Measurements from ENCODE around the gene KRT34.

KRT34 gene

DNA sequence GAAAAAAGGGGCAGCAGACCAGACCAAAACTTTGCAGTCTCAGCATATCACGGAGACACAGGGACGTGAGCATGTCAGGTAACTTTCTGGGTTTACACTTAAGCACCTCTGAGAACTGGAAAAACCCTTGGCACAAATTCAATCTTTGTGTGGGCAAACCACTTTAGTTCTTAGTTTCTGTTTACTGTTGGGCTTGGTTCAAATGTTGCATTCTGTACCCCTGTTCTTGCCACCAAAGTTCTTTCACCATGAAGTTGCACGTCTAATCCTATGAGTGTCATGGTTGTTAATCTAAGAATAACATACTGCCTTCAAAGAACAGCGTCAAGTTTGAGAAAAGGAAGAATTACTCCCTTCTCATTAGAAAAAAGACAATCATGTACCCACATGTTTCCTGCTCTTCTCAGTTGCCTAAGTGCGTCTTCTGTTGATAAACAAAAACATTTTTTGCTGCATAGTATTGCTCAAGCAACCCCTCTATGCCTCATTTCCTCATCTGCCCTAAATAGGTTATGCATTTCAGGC lies 43.1 kb downstream of the KRT34 start:
- no peak for DNase-seq (ENCODE audit: insufficient read length, low spot score)

GRCh38 chr17:41335747-41336146 lies 46.4 kb downstream of the KRT34 start:
- TF ChIP-seq POLR2AphosphoS5 (IDR thresholded peaks at IDR 0.05; ENCODE audit: low read depth, low read length) (no peak), PAX5 (IDR thresholded peaks at IDR 0.05; ENCODE audit: insufficient read depth, low read length, severe bottlenecking) (no peak), POU2F2 (IDR thresholded peaks at IDR 0.05; ENCODE audit: low read depth, low read length) (no peak), POLR2A (IDR thresholded peaks at IDR 0.05; ENCODE audit: low read depth, low read length) (no peak), SPI1 (IDR thresholded peaks at IDR 0.05; ENCODE audit: low read depth, low read length) (no peak), TAF1 (IDR thresholded peaks at IDR 0.05; ENCODE audit: low read depth, low read length) (no peak)
- FAIRE-seq (no peak), DNase-seq (ENCODE audit: insufficient read length, low spot score) (no peak)

More for the DNA sequence above, 43.1 kb downstream of the KRT34 start:
- no peak for FAIRE-seq
- no peak for TF ChIP-seq POLR2A (IDR thresholded peaks at IDR 0.05; ENCODE audit: low read depth, low read length)
- TF ChIP-seq POU2F2 (IDR thresholded peaks at IDR 0.05; ENCODE audit: low read depth, low read length) = no peak
- no peak for TF ChIP-seq TAF1 (IDR thresholded peaks at IDR 0.05; ENCODE audit: low read depth, low read length)
- no peak for TF ChIP-seq POLR2AphosphoS5 (IDR thresholded peaks at IDR 0.05; ENCODE audit: low read depth, low read length)
- TF ChIP-seq PAX5 (IDR thresholded peaks at IDR 0.05; ENCODE audit: insufficient read depth, low read length, severe bottlenecking) = no peak
- TF ChIP-seq SPI1 (IDR thresholded peaks at IDR 0.05; ENCODE audit: low read depth, low read length) = no peak

DNA sequence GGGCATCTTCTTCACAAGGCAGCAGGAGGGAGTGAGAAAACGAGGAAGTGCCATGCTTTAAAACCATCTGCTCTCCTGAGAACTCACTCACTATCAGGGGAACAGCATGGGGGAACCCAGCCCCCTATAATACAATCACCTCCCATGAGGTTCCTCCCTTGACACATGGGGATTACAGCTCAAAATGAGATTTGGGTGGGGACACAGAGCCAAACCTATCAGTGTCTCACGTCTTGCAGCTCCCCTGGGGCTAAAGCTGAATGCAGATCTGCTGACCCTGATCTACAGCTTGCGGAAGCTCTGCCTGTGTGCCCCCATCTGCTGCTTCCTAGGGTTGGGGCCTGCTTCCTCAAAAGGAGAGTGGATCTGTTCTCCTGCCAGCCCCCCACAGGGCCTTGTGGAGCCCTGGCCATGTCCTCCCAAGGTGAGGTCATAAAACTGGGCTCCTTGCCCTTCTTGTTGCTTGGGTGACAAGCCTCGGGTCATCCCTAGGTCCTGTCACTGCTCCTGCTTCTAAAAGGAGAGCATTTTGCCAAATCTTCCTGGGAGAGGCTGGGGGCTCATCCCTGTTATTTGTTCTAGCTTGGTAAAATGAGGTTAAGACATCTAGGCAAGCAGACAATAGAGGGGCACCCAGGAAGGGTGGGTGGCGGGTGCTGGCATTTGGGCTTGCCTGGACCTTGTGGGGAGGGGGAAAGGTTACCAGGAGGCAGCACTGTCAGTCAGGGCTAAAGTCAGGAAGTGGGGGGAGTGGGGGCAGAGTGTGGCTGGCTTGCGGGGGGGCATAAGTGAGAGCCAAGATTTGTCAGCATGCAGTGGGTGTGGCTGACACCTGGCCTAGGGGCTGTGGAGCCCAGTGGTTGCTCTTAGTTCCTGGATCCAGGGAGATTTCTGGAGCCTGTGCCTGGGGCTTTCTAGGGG lies 47.5 kb downstream of the KRT34 start:
- FAIRE-seq = no peak
- no peak for DNase-seq (ENCODE audit: insufficient read length, low spot score)
- no peak for TF ChIP-seq POLR2A (IDR thresholded peaks at IDR 0.05; ENCODE audit: low read depth, low read length)
- no peak for TF ChIP-seq POLR2AphosphoS5 (IDR thresholded peaks at IDR 0.05; ENCODE audit: low read depth, low read length)
- TF ChIP-seq POU2F2 (IDR thresholded peaks at IDR 0.05; ENCODE audit: low read depth, low read length) = no peak
- TF ChIP-seq TAF1 (IDR thresholded peaks at IDR 0.05; ENCODE audit: low read depth, low read length) = no peak
- TF ChIP-seq SPI1 (IDR thresholded peaks at IDR 0.05; ENCODE audit: low read depth, low read length) = no peak
- no peak for TF ChIP-seq PAX5 (IDR thresholded peaks at IDR 0.05; ENCODE audit: insufficient read depth, low read length, severe bottlenecking)

DNA sequence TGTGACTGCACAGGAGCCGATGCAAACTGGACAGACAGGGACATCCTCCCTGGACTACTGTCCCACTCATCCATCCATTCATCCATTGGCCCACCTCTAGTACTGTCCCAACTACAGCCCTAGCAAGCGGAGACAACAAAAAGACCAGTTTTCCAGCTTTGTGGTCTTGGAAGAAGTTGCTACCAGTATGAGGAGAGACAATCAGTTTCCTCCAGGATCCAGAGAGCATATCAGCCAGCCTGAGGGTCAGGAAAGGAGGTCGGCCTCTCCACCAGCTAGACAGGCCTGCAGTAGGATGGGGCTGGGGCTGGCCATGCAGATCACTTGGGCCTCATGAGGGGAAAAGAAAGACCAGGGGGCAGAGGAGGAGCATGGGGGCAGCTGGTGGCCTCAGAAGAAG lies 48.3 kb downstream of the KRT34 start:
- FAIRE-seq (no peak), DNase-seq (ENCODE audit: insufficient read length, low spot score) (no peak)
- TF ChIP-seq TAF1 (IDR thresholded peaks at IDR 0.05; ENCODE audit: low read depth, low read length) (no peak), SPI1 (IDR thresholded peaks at IDR 0.05; ENCODE audit: low read depth, low read length) (no peak), POLR2A (IDR thresholded peaks at IDR 0.05; ENCODE audit: low read depth, low read length) (no peak), PAX5 (IDR thresholded peaks at IDR 0.05; ENCODE audit: insufficient read depth, low read length, severe bottlenecking) (no peak), POLR2AphosphoS5 (IDR thresholded peaks at IDR 0.05; ENCODE audit: low read depth, low read length) (no peak), POU2F2 (IDR thresholded peaks at IDR 0.05; ENCODE audit: low read depth, low read length) (no peak)

- TF ChIP-seq SPI1 (IDR thresholded peaks at IDR 0.05; ENCODE audit: low read depth, low read length) (no peak), PAX5 (IDR thresholded peaks at IDR 0.05; ENCODE audit: insufficient read depth, low read length, severe bottlenecking) (no peak), POLR2AphosphoS5 (IDR thresholded peaks at IDR 0.05; ENCODE audit: low read depth, low read length) (no peak), POU2F2 (IDR thresholded peaks at IDR 0.05; ENCODE audit: low read depth, low read length) (no peak)
- FAIRE-seq (no peak), DNase-seq (ENCODE audit: insufficient read length, low spot score) (no peak)
These were observed 49.0 kb downstream of the KRT34 start for GRCh38 chr17:41333098-41333497.

GRCh38 chr17:41332239-41332638 lies 49.9 kb downstream of the KRT34 start:
- TF ChIP-seq POU2F2 (IDR thresholded peaks at IDR 0.05; ENCODE audit: low read depth, low read length) (no peak), TAF1 (IDR thresholded peaks at IDR 0.05; ENCODE audit: low read depth, low read length) (no peak), POLR2AphosphoS5 (IDR thresholded peaks at IDR 0.05; ENCODE audit: low read depth, low read length) (no peak), PAX5 (IDR thresholded peaks at IDR 0.05; ENCODE audit: insufficient read depth, low read length, severe bottlenecking) (no peak), SPI1 (IDR thresholded peaks at IDR 0.05; ENCODE audit: low read depth, low read length) (no peak), POLR2A (IDR thresholded peaks at IDR 0.05; ENCODE audit: low read depth, low read length) (no peak)
- FAIRE-seq = no peak

GRCh38 chr17:41331606-41332005 lies 50.5 kb downstream of the KRT34 start:
- DNase-seq (ENCODE audit: insufficient read length, low spot score) = no peak
- FAIRE-seq = no peak
- TF ChIP-seq POLR2AphosphoS5 (IDR thresholded peaks at IDR 0.05; ENCODE audit: low read depth, low read length) = no peak
- no peak for TF ChIP-seq SPI1 (IDR thresholded peaks at IDR 0.05; ENCODE audit: low read depth, low read length)

More at GRCh38 chr17:41332239-41332638, 49.9 kb downstream of the KRT34 start:
- DNase-seq (ENCODE audit: insufficient read length, low spot score) = no peak

GRCh38 chr17:41329279-41329948 lies 52.7 kb downstream of the KRT34 start:
- FAIRE-seq = no peak
- DNase-seq (ENCODE audit: insufficient read length, low spot score) = peak; percentile 28
- TF ChIP-seq POLR2AphosphoS5 (IDR thresholded peaks at IDR 0.05; ENCODE audit: low read depth, low read length) (no peak), POLR2A (IDR thresholded peaks at IDR 0.05; ENCODE audit: low read depth, low read length) (no peak), TAF1 (IDR thresholded peaks at IDR 0.05; ENCODE audit: low read depth, low read length) (no peak), SPI1 (IDR thresholded peaks at IDR 0.05; ENCODE audit: low read depth, low read length) (no peak)

DNA sequence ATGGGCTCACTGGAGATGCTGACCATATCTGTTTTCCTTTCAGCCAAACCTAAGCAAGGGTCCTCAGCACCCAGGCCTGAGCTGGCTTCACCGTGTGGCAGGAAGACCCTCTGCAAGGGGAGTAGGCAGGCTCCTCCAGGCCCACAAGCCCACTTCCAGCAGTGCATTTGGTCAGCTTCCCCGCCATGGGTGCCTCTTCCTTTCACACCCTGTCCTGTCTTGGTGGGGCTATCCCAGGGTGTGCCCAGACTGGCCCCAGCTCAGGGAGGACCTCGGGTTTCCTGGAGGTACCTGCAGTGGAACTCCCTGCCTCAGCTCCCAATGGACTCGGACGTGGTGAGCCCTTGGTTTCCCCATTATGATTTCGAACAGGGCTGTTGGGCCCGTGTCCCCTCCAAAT lies 53.9 kb downstream of the KRT34 start:
- FAIRE-seq (no peak), DNase-seq (ENCODE audit: insufficient read length, low spot score) (no peak)
- no peak for TF ChIP-seq SPI1 (IDR thresholded peaks at IDR 0.05; ENCODE audit: low read depth, low read length)
- no peak for TF ChIP-seq TAF1 (IDR thresholded peaks at IDR 0.05; ENCODE audit: low read depth, low read length)
- TF ChIP-seq PAX5 (IDR thresholded peaks at IDR 0.05; ENCODE audit: insufficient read depth, low read length, severe bottlenecking) = no peak
- TF ChIP-seq POLR2AphosphoS5 (IDR thresholded peaks at IDR 0.05; ENCODE audit: low read depth, low read length) = no peak
- no peak for TF ChIP-seq POLR2A (IDR thresholded peaks at IDR 0.05; ENCODE audit: low read depth, low read length)
- no peak for TF ChIP-seq POU2F2 (IDR thresholded peaks at IDR 0.05; ENCODE audit: low read depth, low read length)
